Superior temporal gyrus (tissue), 1 donor: ENCODE data around the gene MRRF.
A peak's percentile ranks its signal among the peaks of the same experiment; 100 is the strongest.

Source experiments
- DNase-seq: peaks from one replicate; pipeline ENCODE4 v3.0.0-alpha.2; 2016; ENCODE audit errors: extremely low spot score

MRRF gene

DNA sequence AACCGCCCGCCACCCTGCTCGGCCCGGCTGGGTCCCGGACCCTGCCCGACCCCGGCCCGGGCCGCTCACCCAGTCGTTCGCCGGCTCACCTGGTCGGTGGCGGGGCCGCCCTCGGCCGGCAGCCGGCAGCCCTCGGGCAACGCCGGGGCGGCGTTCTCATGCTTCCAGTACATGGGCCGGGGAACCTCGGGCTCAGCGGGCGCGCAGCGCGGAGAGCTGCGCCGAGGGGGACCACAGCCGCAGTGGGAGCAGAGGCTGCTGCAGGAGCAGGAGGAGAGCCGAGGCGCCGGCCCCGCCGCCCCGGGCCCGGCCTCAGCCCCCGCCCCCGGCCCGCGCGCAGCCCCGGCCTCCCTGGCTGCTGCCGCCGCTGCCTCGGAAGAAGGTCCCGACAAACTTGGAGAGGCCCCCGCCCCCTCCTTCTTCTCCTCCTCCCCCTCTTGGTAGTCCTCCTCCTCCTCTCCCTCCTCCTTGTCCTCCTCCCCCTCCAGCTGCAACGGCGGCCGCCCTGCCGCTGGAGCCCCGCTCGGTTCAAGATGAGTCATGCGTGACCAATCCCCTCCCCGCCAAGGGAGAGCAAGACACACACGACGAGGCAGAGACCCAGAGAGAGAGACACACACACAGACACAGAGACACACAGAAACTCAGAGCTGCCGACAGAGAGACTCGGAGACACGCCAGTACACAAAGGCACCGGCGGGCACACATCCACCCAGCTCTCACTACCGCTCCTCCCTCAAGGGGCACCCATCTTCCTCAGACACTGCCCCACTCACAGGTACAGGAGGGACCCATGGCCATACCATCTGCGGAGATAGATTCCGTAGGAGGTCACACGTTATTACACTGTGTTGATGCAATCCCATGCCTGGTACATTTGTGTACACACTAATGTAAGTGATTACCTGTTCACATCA, 35.9 kb upstream of the MRRF start, which contains the start of gene LHX6:
TSS of gene LHX6 (minus strand) at position 390 of the 917 bp plus-strand sequence. CDS start at position 173, 217 bp downstream.
- no peak for DNase-seq

GRCh38 chr9:122229485-122229837, 35.2 kb upstream of the MRRF start:
- DNase-seq, result no peak

DNA sequence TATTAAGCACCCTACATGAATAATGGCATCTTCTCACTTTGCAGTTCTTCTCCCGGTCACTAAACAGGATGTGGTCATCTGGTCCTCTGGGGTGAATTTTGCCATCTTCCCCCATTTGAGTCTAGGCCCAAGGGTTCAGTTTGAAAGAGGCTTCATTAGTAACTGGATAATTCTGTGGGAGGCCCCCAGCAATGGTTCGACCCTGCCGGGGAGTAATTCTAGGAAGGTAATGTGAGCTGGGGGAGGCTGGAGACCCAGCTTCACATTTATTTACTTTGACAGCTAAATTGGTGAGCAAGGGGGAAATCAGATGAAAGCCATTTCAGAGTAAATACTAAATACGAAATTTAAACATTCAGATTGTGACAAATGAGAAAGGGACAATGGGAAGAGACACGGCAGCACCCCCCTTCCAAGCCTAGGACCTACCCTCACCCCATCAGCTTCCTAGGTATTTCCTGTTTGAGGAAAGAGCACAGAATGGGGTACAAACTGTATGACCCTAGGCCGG, 31.8 kb upstream of the MRRF start:
- DNase-seq, result no peak

DNA sequence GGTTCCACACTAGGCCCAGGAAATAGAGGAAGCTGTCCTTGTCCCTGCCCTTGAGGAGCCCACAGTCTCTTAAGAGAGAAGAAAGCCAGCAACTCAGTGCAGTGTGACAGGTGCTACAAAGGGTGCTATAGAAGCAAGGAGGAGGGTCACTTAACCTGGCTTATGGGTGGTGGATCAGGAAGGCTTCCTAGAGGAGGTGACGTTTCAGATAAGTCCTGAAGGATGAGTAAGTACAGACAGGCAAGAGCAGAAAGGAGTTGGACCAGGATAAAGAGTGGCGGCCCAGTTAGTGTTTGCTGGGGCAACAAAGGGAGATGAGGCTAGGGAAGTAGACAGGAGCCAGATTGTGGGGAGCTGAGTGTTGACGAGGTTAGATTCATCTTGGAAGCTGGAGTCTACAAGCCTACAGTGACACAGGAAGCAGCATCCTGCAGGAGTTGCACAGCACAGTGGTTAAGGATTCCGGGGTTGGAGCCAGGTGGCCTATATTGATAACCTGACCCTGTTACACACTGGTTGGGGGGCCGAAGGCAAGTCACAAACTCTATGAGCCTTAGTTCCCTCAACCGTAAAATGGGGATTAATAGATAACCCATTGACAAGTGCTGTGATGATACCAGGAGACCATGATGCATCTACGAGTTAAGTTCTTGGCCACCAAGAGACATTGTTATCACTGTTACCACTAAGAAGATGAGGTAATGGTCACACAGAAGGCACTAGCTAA, 30.5 kb upstream of the MRRF start:
- DNase-seq, result no peak

GRCh38 chr9:122236681-122237080, 28.0 kb upstream of the MRRF start:
- DNase-seq, result no peak

DNA sequence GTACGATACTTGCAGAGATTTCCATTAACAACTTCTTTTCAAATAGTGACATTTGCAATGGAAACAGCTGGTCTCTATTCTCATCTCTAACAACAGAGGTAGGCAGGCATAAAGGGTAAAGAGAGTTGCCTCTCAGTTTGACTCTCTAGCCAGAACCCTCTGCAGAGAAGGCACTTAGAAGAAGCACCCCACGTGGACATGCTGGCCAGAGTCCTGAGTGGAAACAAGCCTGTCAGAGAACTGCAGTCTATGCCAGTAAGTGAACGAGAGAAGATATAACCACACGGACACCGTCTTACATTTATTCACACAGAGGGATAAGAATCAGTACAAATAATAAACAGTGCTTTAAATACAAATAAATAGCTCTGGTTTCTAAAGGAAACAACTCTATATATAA, 25.0 kb upstream of the MRRF start:
- no peak for DNase-seq

DNA sequence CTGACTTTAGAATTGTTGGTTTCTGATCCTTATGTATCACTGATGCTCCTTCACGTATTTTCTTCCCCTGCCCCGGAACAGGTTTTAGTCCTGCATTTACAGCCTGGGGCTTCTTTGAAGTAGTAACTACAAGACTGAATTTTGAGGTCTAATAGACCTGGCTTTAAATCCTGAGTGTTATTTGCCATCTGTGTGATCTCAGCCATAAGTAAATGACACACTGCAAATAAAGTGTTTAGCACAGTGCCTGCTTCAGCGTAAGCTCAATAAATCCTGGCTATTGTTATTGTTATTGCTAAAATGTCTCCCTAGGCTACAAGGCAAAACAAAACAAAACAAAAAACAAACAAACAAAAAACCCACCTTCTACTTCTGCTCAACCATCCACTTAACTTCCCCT, 20.3 kb upstream of the MRRF start:
- DNase-seq, result no peak

GRCh38 chr9:122246666-122247065, 18.0 kb upstream of the MRRF start:
- no peak for DNase-seq

GRCh38 chr9:122248448-122248865, 16.2 kb upstream of the MRRF start:
- no peak for DNase-seq

DNA sequence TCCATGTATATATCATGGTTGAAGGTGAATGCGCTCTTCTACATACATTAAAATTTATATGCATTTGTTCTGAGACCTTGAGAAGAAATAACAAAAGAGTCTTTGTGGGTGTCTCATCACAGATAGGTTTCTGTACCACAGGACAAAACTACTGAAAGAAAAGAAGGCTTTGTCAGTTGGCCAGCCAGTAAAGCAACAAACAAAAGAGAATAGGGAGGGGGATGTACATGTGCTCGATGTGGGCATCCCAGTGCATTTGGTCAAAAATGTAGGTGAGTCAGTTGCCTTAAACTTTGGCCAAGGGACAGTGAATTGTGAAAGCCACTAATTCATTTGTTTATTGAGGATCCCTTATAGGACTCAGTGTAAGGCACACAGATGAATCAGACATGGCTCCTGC, 13.3 kb upstream of the MRRF start:
- DNase-seq, result peak; percentile 72

GRCh38 chr9:122252796-122253195, 11.9 kb upstream of the MRRF start:
- DNase-seq, result no peak

DNA sequence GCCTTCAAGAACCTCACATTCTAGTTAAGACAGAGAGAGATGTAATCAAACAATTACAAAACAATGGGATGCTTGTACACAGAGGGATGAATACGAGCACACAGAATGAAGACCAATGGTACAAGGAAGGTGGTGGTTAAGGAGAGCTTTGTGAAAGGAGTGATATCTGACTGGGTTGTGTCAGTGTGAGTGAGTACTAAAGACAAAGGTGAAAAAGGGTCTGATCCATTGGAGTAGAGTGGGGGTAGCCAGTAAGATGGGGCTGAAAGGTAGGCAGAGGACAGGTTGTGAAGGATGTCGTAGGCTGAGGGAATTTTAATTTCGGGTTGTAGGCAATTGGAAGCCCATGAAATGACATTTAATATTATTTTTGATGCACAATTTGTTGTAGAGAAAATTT, 9.9 kb upstream of the MRRF start:
- DNase-seq, result no peak

- no peak for DNase-seq
Observed at GRCh38 chr9:122256206-122256605, 8.5 kb upstream of the MRRF start.

GRCh38 chr9:122258886-122259415, 5.7 kb upstream of the MRRF start:
- no peak for DNase-seq

DNA sequence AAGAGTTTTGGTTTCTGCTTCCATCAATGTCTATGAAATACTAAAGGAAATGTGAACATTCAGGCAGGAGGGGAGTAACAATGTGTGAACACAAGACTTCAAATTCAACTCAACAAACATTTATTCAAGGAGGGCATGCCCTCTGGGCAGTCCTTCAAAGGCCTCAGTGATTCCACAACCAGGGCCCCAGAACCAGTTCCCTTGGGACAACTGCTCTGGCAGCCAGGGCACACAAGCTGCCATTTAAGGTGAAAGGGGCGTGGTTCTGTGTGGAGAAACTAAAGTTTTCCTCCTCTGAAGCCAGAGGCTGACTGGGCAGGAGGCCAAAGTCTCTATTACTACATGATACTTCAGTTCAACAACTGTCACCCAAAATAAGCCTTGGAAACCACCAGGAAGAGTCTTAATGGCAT, 3.2 kb upstream of the MRRF start:
- no peak for DNase-seq

GRCh38 chr9:122262073-122262472, 2.6 kb upstream of the MRRF start:
- no peak for DNase-seq

DNA sequence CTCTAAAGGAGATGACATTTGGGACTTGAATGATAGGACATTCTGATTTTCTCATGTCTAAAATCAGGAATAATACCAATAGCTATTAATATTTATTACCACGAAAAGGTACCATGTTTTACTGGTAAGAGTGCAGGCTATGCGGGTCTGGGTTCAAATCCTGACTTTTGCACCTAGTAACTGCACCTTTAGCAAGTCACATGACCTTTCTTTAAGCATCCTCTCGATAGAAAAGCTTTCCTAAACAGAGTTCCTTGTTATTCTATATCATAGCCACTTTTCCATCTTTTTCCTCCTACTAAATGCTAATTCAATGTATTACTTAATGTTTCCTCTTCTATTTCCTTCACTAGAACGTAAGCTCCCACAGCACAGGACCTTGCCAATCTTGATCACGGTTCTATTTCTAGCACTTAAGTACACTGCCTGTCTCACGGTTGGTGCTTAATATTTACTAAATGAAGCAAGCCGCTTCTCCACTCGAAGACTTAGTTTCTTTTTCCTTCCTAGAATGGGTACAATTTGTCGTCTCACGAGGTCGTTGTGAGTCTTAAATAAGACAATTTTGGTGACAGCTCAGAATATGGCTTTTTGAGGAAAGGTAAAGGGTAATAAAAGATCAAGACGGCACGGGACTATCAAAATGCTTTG, 858 bp upstream of the MRRF start:
- DNase-seq, result no peak

GRCh38 chr9:122265149-122265915, 650 bp downstream of the MRRF start:
- no peak for DNase-seq

DNA sequence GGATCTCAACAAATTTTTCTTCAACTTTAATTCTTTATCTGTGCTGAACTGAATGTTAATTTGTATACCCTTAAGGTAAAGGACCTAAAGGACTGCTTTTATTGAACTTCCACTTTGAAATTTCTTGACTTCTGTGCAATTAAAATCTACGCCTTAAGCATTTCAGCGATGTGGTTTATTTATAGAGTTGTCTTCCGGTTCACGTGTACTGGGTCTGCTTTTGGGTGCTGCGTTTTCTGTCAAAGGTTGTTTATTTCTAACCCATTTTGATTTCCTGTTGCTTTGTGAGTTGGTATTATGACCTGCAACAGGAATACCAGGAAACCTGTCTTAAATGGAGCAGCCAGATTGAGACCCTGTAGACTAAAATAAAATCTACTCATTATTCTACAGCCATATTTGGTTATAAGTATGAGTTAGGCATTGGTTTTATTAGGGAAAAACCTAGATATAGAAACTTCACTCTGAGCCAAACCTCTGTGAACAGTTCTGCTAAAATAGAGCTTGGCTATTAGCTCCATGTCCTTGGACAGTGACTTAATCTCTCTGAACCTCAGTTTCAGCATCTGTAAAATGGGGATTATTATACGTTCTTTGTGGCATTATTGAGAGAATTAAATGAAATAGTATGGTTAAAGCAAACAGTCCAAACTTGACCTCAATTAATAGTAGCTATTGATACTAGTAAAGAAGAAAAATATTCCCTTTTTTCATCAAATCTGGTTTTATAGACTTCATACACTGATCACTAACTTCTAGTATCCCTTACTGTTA, 3.5 kb downstream of the MRRF start:
- DNase-seq, result no peak

DNA sequence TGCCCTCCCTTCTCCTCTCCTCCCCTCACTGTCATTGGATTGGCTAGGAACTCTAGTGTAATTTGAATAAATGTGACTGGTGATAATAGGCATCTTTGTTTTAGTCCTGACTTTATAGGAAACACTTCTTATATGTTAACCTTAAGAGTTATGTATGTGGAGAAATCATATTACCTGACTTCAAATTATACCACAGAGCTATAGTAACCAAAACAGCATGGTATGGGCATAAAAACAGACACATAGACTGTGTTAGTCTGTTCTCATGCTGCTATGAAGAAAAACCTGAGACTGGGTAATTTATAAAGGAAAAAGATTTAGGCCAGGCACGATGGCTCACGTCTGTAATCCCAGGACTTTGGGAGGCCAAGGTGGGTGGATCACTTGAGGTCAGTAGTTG, 9.4 kb downstream of the MRRF start:
- DNase-seq, result no peak
